Rectal smooth muscle tissue (tissue), 1 donor: ENCODE data around the gene POGLUT3.

Experiments
- H3K27ac ChIP-seq: one replicate; pipeline ENCODE4 v1.7.0; 2013; ENCODE audit warnings: low read depth, low read length, inconsistent platforms
- H3K27me3 ChIP-seq: one replicate; pipeline ENCODE4 v1.7.0; 2013; ENCODE audit warnings: low read length; ENCODE audit not compliant: control insufficient read depth, insufficient read depth
- H3K36me3 ChIP-seq: one replicate; pipeline ENCODE4 v1.7.0; 2013; ENCODE audit warnings: low read length; ENCODE audit not compliant: control insufficient read depth, insufficient read depth
- H3K4me1 ChIP-seq: one replicate; pipeline ENCODE4 v1.7.0; 2013; ENCODE audit warnings: low read length; ENCODE audit not compliant: control insufficient read depth, insufficient read depth
- H3K4me3 ChIP-seq: one replicate; pipeline ENCODE4 v1.7.0; 2013; ENCODE audit warnings: low read length
- H3K9ac ChIP-seq: one replicate; pipeline ENCODE4 v1.7.0; 2013; ENCODE audit warnings: low read length

Gene POGLUT3

DNA sequence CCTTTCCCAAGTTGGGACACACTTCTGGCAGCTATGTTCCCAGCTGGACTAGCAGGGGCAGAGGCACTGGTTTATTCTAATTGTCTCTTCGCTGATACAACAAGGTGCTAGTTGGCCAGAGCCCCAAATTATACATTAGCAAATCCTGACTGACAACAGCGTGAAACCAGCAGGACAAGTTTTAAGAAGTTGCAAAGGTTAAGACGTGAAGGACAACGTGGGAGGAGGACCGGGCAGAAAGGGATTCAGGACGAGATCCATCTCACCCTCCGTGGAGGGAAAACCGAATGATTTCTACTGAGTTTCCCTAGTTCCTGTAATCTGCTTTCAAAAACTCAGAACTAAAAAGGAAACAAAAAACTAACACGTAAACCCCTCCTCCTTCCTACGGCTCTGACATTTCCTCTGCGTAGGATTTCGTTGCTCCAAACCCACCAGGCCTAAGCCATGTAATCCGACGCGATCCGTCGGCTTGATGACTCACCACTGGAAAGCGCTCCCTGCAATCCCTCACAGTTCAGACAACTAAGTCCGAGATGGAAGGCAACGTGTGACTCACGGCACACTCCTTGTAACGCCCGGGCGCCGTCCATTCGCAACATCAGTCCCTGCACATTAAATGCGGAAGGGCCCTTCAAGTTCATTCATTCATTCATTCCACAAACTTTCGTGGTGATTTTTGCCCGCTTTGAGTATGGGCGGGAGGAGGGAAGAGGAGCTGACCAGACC is 703 bp downstream of the POGLUT3 start:
- Histone ChIP-seq H3K27ac (peak overlapping the region; percentile 97), H3K9ac (peak overlapping the region; percentile 73), H3K4me3 (peak overlapping the region; percentile 82), H3K36me3 (no peaks in the 10 kb centered on the region), H3K27me3 (no peaks in the 10 kb centered on the region), H3K4me1 (peaks cover 7% of the 10 kb centered on the region)

DNA sequence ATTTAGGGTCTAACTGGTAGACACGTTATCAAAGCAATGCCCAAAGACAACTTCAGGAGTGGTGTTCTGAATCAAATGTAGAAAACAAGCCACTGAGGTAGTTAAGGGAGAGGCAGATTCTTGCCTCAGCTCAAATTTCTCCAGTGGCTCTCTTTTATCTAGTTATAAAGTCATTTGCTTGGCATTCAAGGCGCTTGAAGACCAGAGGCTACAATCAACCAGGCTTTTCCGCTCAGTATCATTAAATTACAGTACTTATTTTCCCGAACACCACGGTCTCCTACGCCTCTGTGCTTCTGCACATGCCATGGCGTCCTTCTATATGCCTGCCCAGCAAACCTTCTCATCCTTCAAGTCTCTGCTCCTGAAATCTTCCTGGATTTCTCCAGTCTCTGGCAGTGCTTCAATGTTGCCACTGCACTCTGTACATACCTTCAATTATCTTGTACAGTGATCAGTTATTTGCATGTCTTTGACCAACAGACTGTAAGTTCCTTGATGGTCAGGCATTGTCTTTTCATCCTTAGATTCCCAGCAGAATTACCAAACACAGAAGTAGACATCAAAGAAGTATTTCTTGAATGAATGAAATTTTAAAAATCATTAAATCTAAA is 1.4 kb downstream of the POGLUT3 start:
- H3K4me1 ChIP-seq = peaks cover 7% of the 10 kb centered on the region
- H3K36me3 ChIP-seq = no peaks in the 10 kb centered on the region
- H3K4me3 ChIP-seq = peak overlapping the region; percentile 82

DNA sequence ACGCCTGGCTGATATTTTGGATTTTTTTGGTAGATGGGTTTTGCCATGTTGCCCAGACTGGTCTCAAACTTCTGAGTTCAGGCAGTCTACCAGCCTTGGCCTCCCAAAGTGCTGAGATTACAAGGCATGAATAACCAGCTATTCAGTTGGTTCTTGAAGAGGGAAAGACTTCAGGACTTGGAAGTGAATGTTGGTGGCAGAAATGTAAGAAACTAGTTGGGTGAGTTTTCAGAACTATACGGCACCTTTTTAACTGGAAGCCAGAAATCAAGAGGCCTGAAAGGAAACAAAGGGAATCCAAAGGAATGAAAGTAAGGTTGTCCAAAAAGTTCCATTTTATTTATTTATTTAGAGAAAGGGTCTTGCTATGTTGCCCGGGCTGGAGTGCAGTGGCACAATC is 2.9 kb downstream of the POGLUT3 start:
- Histone ChIP-seq H3K4me1 (peaks cover 7% of the 10 kb centered on the region), H3K9ac (no peak overlapping the region), H3K27ac (no peak overlapping the region), H3K27me3 (no peaks in the 10 kb centered on the region), H3K36me3 (no peaks in the 10 kb centered on the region), H3K4me3 (no peak overlapping the region)

More for the DNA sequence above, 1.4 kb downstream of the POGLUT3 start:
- Histone ChIP-seq H3K9ac (no peak overlapping the region), H3K27me3 (no peaks in the 10 kb centered on the region), H3K27ac (peak overlapping the region; percentile 97)

DNA sequence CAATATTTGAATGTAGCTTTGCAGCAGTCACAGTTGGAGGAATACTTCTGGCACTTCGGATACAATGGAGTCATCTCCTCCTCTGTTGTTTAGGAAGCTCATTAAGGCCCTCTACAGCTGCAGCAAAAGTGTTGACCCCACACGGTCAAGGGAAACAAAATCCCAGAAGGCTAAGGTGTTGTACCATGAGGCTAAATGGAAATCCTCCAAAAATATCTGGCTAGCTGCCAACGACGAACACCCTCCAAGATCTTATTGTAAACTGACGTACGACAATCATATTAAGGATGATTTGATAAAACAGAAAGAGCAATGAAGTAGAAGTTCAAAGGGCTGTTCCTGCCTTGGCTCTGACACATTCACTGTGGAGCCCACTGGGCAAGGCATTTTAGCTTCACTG is 4.0 kb downstream of the POGLUT3 start:
- no peaks in the 10 kb centered on the region for H3K36me3 ChIP-seq
- H3K9ac ChIP-seq = no peak overlapping the region
- no peak overlapping the region for H3K27ac ChIP-seq
- H3K27me3 ChIP-seq = no peaks in the 10 kb centered on the region
- peaks cover 7% of the 10 kb centered on the region for H3K4me1 ChIP-seq
- no peak overlapping the region for H3K4me3 ChIP-seq

DNA sequence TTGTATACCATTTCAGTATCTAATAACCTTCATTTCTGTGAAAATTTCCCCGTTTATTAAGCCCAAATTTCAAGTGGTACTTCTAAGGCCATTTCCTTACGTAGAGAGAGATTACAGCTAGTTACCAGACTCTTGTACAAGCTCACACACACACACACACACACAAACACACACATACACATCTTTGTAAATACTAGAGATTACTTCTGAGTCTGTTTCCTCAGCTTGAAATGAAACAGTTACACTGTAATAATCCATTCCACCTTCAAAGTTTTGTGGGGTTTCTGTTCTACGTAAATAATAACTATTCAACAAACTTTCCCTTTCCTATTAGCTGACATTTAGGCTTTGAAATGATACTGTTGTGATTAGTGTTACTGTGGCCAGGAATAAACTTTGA is 6.2 kb downstream of the POGLUT3 start:
- Histone ChIP-seq H3K27me3 (no peaks in the 10 kb centered on the region), H3K27ac (no peak overlapping the region), H3K4me3 (no peak overlapping the region), H3K4me1 (peaks cover 2% of the 10 kb centered on the region), H3K36me3 (no peaks in the 10 kb centered on the region), H3K9ac (no peak overlapping the region)

DNA sequence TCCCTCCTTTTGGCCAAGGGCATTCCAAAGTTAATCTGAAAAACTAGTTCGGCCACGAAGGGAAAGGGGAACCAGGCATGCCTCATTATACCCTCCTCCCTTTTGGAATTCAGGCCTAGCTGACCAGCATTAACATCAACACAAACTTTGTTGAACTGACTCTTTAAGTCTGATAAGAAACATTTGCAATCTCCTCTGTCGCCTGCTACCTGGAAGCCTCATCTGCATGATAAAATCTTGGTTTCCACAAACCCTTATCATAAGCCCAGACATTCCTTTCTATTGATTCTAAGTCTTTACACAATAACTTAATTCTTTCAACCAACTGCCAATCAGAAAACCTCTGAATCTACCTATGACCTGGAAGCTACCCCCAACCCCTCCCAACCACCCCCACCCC is 11.4 kb downstream of the POGLUT3 start:
- H3K4me3 ChIP-seq = no peak overlapping the region
- no peaks in the 10 kb centered on the region for H3K36me3 ChIP-seq
- no peak overlapping the region for H3K27ac ChIP-seq
- H3K27me3 ChIP-seq = no peaks in the 10 kb centered on the region
- H3K4me1 ChIP-seq = no peaks in the 10 kb centered on the region
- no peak overlapping the region for H3K9ac ChIP-seq

DNA sequence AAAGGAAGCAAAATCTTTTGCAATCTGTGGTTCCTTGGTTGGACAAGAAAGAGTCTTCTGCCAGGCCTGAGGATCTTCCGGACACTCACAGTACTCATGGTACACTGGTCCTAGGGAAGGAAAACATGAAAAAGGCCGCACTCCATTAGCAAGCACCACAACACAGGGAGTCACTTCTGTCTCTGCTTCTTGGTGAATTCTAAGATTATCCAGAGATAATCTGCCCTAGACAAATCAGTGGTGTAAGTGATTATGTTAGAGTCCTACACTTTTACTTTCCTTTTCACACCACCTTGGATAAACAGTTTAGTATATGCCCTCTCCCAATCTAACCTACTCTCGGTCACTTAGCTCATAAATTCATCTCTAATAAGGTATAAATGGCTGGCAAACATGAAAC is 11.9 kb downstream of the POGLUT3 start:
- H3K27ac ChIP-seq = no peak overlapping the region
- H3K4me3 ChIP-seq = no peak overlapping the region
- H3K4me1 ChIP-seq = no peaks in the 10 kb centered on the region
- no peaks in the 10 kb centered on the region for H3K36me3 ChIP-seq
- no peak overlapping the region for H3K9ac ChIP-seq
- H3K27me3 ChIP-seq = no peaks in the 10 kb centered on the region

DNA sequence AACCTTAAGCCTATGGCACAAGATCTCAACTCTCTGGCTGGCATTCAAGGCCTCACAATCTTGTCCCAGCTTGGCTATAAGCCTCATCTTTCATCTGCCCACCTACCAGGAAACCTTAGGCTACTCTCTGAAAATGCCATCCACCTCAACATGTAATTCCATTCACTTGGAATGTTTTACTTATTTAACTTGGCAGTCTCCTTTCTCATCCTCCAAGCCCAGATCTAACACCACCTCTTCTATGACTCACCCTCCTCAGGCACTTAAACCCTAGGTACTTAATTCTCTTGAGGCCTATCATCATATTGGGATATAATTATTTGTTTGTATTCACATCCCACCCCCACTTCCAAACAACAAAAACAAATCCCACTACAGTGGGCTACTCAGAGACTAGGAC is 15.0 kb downstream of the POGLUT3 start:
- H3K27me3 ChIP-seq = no peaks in the 10 kb centered on the region
- H3K9ac ChIP-seq = no peak overlapping the region
- H3K36me3 ChIP-seq = no peaks in the 10 kb centered on the region
- no peak overlapping the region for H3K27ac ChIP-seq
- H3K4me3 ChIP-seq = no peak overlapping the region
- no peaks in the 10 kb centered on the region for H3K4me1 ChIP-seq

DNA sequence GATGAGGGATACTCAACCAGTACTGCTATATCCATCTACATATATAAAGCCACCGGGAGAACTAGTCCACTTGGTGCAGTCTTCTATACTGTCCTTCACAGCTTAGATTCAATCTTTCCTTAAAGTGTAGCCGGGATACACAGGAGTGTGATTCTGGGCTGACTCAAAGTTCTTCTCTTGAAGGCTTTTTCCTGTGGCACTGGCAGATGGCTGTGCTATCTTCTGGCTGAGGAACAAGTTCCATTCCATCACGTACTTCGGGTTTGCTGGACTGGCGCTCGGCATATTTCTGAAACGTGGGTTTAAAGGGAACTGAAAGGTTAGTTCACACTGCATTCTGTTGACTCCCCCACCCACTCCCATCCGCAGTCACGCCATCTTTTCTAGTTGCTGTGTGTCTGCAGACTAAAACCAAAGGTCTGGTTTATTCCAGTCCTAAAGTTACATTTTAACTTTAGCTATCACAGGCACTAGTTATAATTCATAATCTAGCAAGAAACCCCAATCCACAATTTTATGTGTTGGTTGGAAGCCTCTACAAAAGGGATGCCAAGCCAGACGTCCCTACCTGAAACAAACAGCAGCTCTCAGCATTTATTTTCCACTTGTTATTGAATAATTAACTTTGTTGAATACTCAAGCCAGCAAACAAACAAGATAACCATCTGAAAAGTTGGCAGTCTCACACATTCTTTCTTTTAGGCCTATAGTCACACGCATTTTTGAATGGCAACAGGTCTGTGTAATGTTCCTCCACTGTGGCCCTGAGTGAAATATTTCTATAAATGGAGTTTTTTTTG is 23.3 kb downstream of the POGLUT3 start:
- no peaks in the 10 kb centered on the region for H3K27me3 ChIP-seq
- no peaks in the 10 kb centered on the region for H3K4me1 ChIP-seq
- H3K36me3 ChIP-seq = peaks cover 4% of the 10 kb centered on the region
- no peak overlapping the region for H3K4me3 ChIP-seq
- no peak overlapping the region for H3K27ac ChIP-seq
- H3K9ac ChIP-seq = no peak overlapping the region

DNA sequence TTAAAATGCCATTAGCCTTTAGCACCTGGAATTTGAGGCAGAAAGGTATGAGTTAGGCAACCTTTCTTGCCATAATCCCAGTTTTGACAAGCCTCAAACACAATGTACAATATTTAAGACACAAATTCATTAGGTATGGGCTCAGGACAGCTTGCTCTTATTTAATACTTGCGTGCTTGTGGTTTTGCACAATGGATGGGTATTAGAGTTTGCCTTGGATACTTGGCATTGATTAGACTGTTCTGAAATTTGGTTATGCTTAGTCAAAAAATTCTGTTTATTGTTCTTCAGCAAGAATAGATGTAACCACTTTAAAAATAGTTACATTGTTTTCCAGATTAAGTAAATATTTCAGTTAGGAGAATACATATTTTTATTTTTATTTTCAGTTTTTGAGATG is 25.5 kb downstream of the POGLUT3 start:
- no peak overlapping the region for H3K4me3 ChIP-seq
- H3K36me3 ChIP-seq = peaks cover 4% of the 10 kb centered on the region
- H3K9ac ChIP-seq = no peak overlapping the region
- no peaks in the 10 kb centered on the region for H3K4me1 ChIP-seq
- no peaks in the 10 kb centered on the region for H3K27me3 ChIP-seq
- H3K27ac ChIP-seq = no peak overlapping the region

DNA sequence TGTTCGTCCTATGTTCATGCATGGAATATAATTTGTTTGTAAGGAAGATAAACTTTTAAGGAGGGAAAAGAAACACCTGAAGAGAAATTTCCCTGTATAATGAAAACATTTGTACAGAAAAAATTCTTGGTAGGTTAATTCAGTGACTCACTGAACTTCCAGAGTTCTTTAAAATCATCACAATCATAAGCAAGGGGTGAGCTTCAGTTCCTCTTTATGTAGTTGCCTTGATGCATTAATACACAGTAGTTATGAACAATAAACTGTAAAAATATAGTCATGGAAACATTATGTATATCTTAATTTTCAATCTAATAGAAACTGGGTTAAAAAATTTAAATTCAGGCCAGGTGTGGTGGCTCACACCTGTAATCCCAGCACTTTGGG is 29.7 kb downstream of the POGLUT3 start:
- Histone ChIP-seq H3K27ac (no peak overlapping the region), H3K27me3 (no peaks in the 10 kb centered on the region), H3K36me3 (no peaks in the 10 kb centered on the region), H3K9ac (no peak overlapping the region), H3K4me3 (no peak overlapping the region), H3K4me1 (no peaks in the 10 kb centered on the region)

DNA sequence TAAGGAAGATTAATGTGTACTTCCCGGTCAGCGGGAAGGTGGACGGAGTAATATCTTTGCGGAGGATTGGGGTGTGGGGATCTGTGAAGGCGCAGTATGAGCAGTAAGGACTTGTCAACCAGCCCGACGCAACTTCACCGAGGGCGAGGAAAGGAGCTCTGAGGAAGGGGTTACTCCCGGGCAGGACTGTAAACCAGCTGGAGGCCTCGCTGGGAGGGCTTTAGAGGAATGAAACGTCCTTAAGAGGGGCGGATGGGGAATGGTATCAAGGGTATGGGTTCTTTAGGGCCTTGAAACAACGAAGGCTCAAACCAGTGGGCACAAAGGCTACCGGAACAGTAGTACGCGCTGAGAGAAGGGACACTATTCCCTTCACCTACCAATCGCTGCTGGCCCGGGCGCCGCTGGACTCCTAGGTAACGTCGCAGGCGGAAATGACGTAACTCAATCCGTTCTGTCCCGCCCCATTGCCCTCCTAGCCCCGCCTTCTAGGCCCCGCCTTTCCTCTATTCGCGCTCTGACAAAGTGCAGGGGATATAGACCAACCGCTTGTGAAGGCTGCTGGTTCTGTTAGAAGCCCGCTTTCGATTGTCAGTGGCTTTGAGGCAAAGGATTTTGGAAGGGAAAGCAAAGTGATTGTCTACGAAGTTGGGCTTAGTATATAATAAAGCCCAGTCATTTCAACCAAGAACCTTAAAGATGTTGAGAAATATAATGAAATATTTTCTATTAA is 30.9 kb downstream of the POGLUT3 start, which contains the start of gene C11orf65:
Gene C11orf65, minus strand, starts transcription at position 439 of the 733 bp plus-strand sequence. CDS start 5,970 bp downstream, outside the sequence.
- Histone ChIP-seq H3K27ac (peak within 1 kb of the TSS; percentile 100), H3K27me3 (no peaks in the 10 kb centered on the region), H3K4me1 (no peaks in the 10 kb centered on the region), H3K4me3 (peak within 1 kb of the TSS; percentile 99), H3K9ac (peak within 1 kb of the TSS; percentile 100), H3K36me3 (no peaks in the 10 kb centered on the region)
